Activated CD4-positive, alpha-beta memory T cell treated with anti-CD3 and anti-CD28 coated beads for 36 hours (primary cell): Measurements from ENCODE around the gene APOLD1. TPM values are rescaled to one million over a fixed set of nuclear protein-coding genes. Genes with fewer than 3 reads are reported as not detected.
"Not testable (repeated sequence)": the region's sequence is repeated elsewhere in the genome, so short reads cannot be mapped to it uniquely, and the experiment has no call there.

ENCODE experiments used
- CTCF ChIA-PET: fragments of 350-600 bp; sonication (Branson Sonifier 250); formaldehyde crosslinking; loops from one replicate; lab custom pipeline; 2021; ENCODE audit warnings: antibody characterized with exemption, inconsistent platforms; lab: Charles Lee
- POLR2A ChIA-PET: fragments of 350-600 bp; sonication (Branson Sonifier 250); formaldehyde crosslinking; loops from one replicate; lab custom pipeline; 2021; ENCODE audit warnings: antibody characterized with exemption; lab: Charles Lee
- DNase-seq: peaks from one replicate; pipeline ENCODE4 v3.0.0-alpha.2; 2020
- H3K27ac Mint-ChIP-seq: one replicate; pipeline ENCODE4 v1.8.0; 2021; ENCODE audit warnings: mixed read lengths
- H3K27me3 Mint-ChIP-seq: one replicate; pipeline ENCODE4 v1.8.0; 2021; ENCODE audit warnings: mixed read lengths
- H3K36me3 Mint-ChIP-seq: one replicate; pipeline ENCODE4 v1.8.0; 2021; ENCODE audit warnings: mixed read lengths
- H3K4me1 Mint-ChIP-seq: one replicate; pipeline ENCODE4 v1.8.0; 2021; ENCODE audit warnings: low read depth, mixed read lengths
- H3K4me3 Mint-ChIP-seq: one replicate; pipeline ENCODE4 v1.8.0; 2021; ENCODE audit warnings: mild to moderate bottlenecking, mixed read lengths
- H3K9me3 Mint-ChIP-seq: one replicate; pipeline ENCODE4 v1.8.0; 2021; ENCODE audit warnings: mixed read lengths
- intact Hi-C: fragments of 100-400 bp; cut with micrococcal nuclease; formaldehyde crosslinking; loops from one replicate; pipeline ENCODE4 v1.15.1; 2023
- total RNA-seq, 2 experiments: library from RNA; stranded (reverse); gene quantifications; one replicate each; pipeline ENCODE4 v1.2.3, GENCODE V29; 2021

The APOLD1 gene
- total RNA-seq, 2 experiments from 2014 or later = 3.4 to 4.4 TPM

- Mint-ChIP-seq H3K9me3 (no peaks in the 10 kb centered on the region), H3K4me3 (no peak overlapping the region), H3K4me1 (peaks cover 61% of the 10 kb centered on the region), H3K36me3 (peaks cover 25% of the 10 kb centered on the region), H3K27ac (no peak overlapping the region), H3K27me3 (no peaks in the 10 kb centered on the region)
- CTCF ChIA-PET = interaction anchor here (0.8 to 8.0 kb wide), 5 partner anchors 9 to 25 kb away, joined by 3 to 72 read pairs (median 8); no protein-coding TSS in a partner anchor
- intact Hi-C loops = loop anchor here (2.0 kb wide), 1 partner anchor 85 kb away; no protein-coding TSS in a partner anchor
- no peak for DNase-seq
- POLR2A ChIA-PET = interaction anchor here (1.4 kb wide), 1 partner anchor 26 kb away, joined by 3 read pairs; no protein-coding TSS in a partner anchor
These were observed 26.7 kb downstream of the APOLD1 start for GRCh38 chr12:12812174-12812573.

- no peaks in the 10 kb centered on the region for H3K27me3 Mint-ChIP-seq
- H3K4me3 Mint-ChIP-seq = peak overlapping the region; percentile 93
- ChIA-PET POLR2A (interaction anchor here (1.4 kb wide), 2 partner anchors 25 to 345 kb away, joined by 3 to 6 read pairs; no protein-coding TSS in a partner anchor), CTCF (interaction anchor here (0.8 to 8.0 kb wide), 7 partner anchors 9 to 456 kb away, joined by 3 to 72 read pairs (median 8); partner anchors contain the start of gene BORCS5)
- peaks cover 25% of the 10 kb centered on the region for H3K36me3 Mint-ChIP-seq
- no peaks in the 10 kb centered on the region for H3K9me3 Mint-ChIP-seq
- intact Hi-C loops = loop anchor here (1.0 to 2.0 kb wide), 2 partner anchors 86 to 188 kb away; partner anchors contain the start of gene HEBP1
- peak overlapping the region; percentile 95 for H3K27ac Mint-ChIP-seq
- DNase-seq = no peak
- peaks cover 59% of the 10 kb centered on the region for H3K4me1 Mint-ChIP-seq
These were observed 27.2 kb downstream of the APOLD1 start for GRCh38 chr12:12812618-12813119.

GRCh38 chr12:12813120-12814101, 28.0 kb downstream of the APOLD1 start, which contains the start of gene DDX47:
Gene DDX47, plus strand, starts transcription at chr12:12813346. Its CDS starts 22 bp downstream, at chr12:12813368.
- H3K9me3 Mint-ChIP-seq = no peaks in the 10 kb centered on the region
- H3K27me3 Mint-ChIP-seq = no peaks in the 10 kb centered on the region
- ChIA-PET CTCF (interaction anchor here (0.6 to 8.0 kb wide), 11 partner anchors 9 to 456 kb away, joined by 3 to 72 read pairs (median 3); partner anchors contain the start of gene BORCS5), POLR2A (interaction anchor here (0.7 to 1.4 kb wide), 5 partner anchors 24 to 346 kb away, joined by 3 to 6 read pairs (median 3); partner anchors contain the start of gene CDKN1B)
- H3K27ac Mint-ChIP-seq = peak within 1 kb of the TSS; percentile 95
- peaks cover 25% of the 10 kb centered on the region for H3K36me3 Mint-ChIP-seq
- peak; percentile 98 for DNase-seq
- H3K4me1 Mint-ChIP-seq = peaks cover 59% of the 10 kb centered on the region
- peak within 1 kb of the TSS; percentile 93 for H3K4me3 Mint-ChIP-seq
- intact Hi-C loops = loop anchor here (1.0 to 2.0 kb wide), 2 partner anchors 87 to 187 kb away; partner anchors contain the start of gene HEBP1

GRCh38 chr12:12817616-12818015, 32.2 kb downstream of the APOLD1 start:
- no peak for DNase-seq
- intact Hi-C loops = no loop called here
- Mint-ChIP-seq H3K27ac (no peak overlapping the region), H3K9me3 (no peaks in the 10 kb centered on the region), H3K4me3 (no peak overlapping the region), H3K36me3 (peaks cover 48% of the 10 kb centered on the region), H3K27me3 (no peaks in the 10 kb centered on the region), H3K4me1 (peaks cover 76% of the 10 kb centered on the region)
- CTCF ChIA-PET = interaction anchor here (1.2 kb wide), 1 partner anchor 29 kb away, joined by 3 read pairs; no protein-coding TSS in a partner anchor
- POLR2A ChIA-PET = no interaction called here

GRCh38 chr12:12818701-12819100, 33.2 kb downstream of the APOLD1 start:
- POLR2A ChIA-PET = no interaction called here

DNA sequence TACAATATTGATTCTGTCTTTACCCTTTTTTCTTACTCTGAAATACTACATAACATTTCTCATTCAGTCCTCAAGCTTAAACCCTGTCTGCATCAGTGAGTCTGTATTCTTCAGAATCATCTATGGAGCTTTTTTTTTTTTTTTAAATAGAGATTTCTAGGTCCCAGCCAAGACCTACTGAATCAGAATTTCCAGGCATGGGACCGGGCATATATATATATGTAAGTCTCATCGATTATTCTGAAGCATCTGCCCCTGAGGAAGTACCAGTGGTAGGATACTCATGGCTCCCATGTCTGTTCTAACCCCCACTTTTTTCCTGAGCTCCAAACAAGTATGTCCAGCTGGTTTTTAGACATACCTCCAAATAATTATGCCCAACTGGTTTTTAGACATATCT, 33.8 kb downstream of the APOLD1 start:
- Mint-ChIP-seq H3K4me3 (no peak overlapping the region), H3K27me3 (no peaks in the 10 kb centered on the region), H3K36me3 (peaks cover 51% of the 10 kb centered on the region), H3K4me1 (peaks cover 62% of the 10 kb centered on the region), H3K9me3 (no peaks in the 10 kb centered on the region), H3K27ac (no peak overlapping the region)
- intact Hi-C loops = no loop called here
- DNase-seq = no peak
- ChIA-PET CTCF (no interaction called here), POLR2A (no interaction called here)

More at GRCh38 chr12:12818701-12819100, 33.2 kb downstream of the APOLD1 start:
- CTCF ChIA-PET = no interaction called here
- no peak for DNase-seq
- peaks cover 51% of the 10 kb centered on the region for H3K36me3 Mint-ChIP-seq
- H3K27ac Mint-ChIP-seq = no peak overlapping the region
- intact Hi-C loops = no loop called here
- H3K27me3 Mint-ChIP-seq = no peaks in the 10 kb centered on the region
- peaks cover 66% of the 10 kb centered on the region for H3K4me1 Mint-ChIP-seq
- H3K9me3 Mint-ChIP-seq = no peaks in the 10 kb centered on the region
- H3K4me3 Mint-ChIP-seq = no peak overlapping the region

GRCh38 chr12:12819752-12820311, 34.4 kb downstream of the APOLD1 start:
- Mint-ChIP-seq H3K4me1 (peaks cover 56% of the 10 kb centered on the region), H3K9me3 (no peaks in the 10 kb centered on the region), H3K27ac (peak overlapping the region; percentile 44), H3K36me3 (peaks cover 52% of the 10 kb centered on the region), H3K4me3 (no peak overlapping the region), H3K27me3 (no peaks in the 10 kb centered on the region)
- no peak for DNase-seq
- ChIA-PET CTCF (interaction anchor here (0.6 kb wide), 1 partner anchor 195 kb away, joined by 3 read pairs; no protein-coding TSS in a partner anchor), POLR2A (no interaction called here)
- intact Hi-C loops = no loop called here

DNA sequence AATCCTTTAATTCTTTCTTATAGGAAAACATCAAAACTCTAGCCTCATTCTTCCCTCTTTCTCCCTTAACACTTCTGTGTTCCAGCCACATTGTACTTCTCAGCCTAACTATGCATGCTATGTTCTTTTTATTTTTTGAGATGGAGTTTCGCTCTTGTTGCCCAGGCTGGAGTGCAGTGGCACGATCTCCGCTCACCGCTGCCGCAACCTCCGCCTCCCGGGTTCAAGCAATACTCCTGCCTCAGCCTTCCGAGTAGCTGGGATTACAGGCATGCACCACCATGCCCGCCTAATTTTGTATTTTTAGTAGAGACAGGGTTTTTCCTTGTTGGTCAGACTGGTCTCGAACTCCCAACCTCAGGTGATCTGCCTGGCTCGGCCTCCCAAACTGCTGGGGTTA, 34.9 kb downstream of the APOLD1 start:
- Mint-ChIP-seq H3K36me3 (peaks cover 53% of the 10 kb centered on the region), H3K4me1 (peaks cover 53% of the 10 kb centered on the region)
- H3K27me3 Mint-ChIP-seq, H3K27ac Mint-ChIP-seq, CTCF ChIA-PET, H3K4me3 Mint-ChIP-seq, H3K9me3 Mint-ChIP-seq, POLR2A ChIA-PET, DNase-seq, intact Hi-C loops: not testable (repeated sequence)

DNA sequence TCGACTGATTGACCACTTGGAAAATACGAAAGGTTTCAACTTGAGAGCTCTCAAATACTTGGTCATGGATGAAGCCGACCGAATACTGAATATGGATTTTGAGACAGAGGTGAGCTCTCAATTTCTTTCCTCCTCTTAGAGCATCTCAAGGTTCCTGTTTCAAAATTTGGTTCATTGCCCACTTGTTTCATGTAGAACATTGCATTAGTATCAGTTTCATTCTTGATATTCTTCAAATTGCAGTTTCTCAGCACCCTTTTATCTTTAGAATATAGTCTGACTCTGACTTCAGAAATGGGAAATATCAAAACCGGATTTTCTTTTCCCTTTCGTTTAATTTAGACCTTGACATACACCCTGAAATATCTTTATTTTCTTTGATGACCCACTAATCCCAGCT, 36.5 kb downstream of the APOLD1 start:
- Mint-ChIP-seq H3K4me1 (peaks cover 37% of the 10 kb centered on the region), H3K4me3 (no peak overlapping the region), H3K27me3 (no peaks in the 10 kb centered on the region), H3K36me3 (peaks cover 49% of the 10 kb centered on the region), H3K27ac (no peak overlapping the region), H3K9me3 (no peaks in the 10 kb centered on the region)
- intact Hi-C loops = no loop called here
- no peak for DNase-seq
- POLR2A ChIA-PET = no interaction called here
- CTCF ChIA-PET = interaction anchor here (0.6 to 1.1 kb wide), 4 partner anchors 8 to 35 kb away, joined by 3 to 5 read pairs (median 3); no protein-coding TSS in a partner anchor

DNA sequence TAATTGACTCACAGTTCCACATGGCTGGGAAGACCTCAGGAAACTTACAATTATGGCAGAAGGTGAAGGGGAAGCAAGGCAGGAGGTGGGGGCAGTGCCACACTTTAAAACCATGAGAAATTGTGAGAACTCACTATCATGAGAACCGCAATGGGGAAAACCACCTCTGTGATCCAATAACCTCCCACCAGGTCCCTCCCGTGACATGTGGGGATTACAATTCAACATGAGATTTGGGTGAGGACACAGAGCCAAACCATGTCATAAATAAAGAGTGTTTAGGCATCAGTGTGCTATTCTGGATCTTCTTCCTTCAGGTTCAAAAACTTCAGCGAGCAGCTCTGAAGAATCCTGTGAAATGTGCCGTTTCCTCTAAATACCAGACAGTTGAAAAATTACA, 37.4 kb downstream of the APOLD1 start:
- POLR2A ChIA-PET = interaction anchor here (0.5 kb wide), 1 partner anchor 129 kb away, joined by 4 read pairs; the partner anchor contains the start of gene GPRC5D
- H3K9me3 Mint-ChIP-seq = no peaks in the 10 kb centered on the region
- H3K27me3 Mint-ChIP-seq = no peaks in the 10 kb centered on the region
- CTCF ChIA-PET = no interaction called here
- peaks cover 30% of the 10 kb centered on the region for H3K4me1 Mint-ChIP-seq
- no peak for DNase-seq
- H3K4me3 Mint-ChIP-seq = no peak overlapping the region
- intact Hi-C loops = no loop called here
- H3K36me3 Mint-ChIP-seq = peaks cover 56% of the 10 kb centered on the region
- no peak overlapping the region for H3K27ac Mint-ChIP-seq

GRCh38 chr12:12823300-12823699, 37.8 kb downstream of the APOLD1 start:
- CTCF ChIA-PET = no interaction called here
- Mint-ChIP-seq H3K9me3 (no peaks in the 10 kb centered on the region), H3K27me3 (no peaks in the 10 kb centered on the region), H3K4me1 (peaks cover 27% of the 10 kb centered on the region), H3K4me3 (no peak overlapping the region), H3K36me3 (peaks cover 57% of the 10 kb centered on the region), H3K27ac (no peak overlapping the region)
- DNase-seq = no peak
- POLR2A ChIA-PET = interaction anchor here (0.5 kb wide), 1 partner anchor 129 kb away, joined by 4 read pairs; the partner anchor contains the start of gene GPRC5D
- intact Hi-C loops = no loop called here
